DMS53 (cell line): Measurements from ENCODE around the gene LRRN4.
A peak's percentile ranks its signal among the peaks of the same experiment; 100 is the strongest.
"Not testable (repeated sequence)": the region's sequence is repeated elsewhere in the genome, so short reads cannot be mapped to it uniquely, and the experiment has no call there.

Experiments used
- DNase-seq: peaks from one replicate; lab custom pipeline; 2025; lab: John Stamatoyannopoulos, UW

LRRN4 gene

GRCh38 chr20:6058684-6059295 lies 4.9 kb upstream of the LRRN4 start:
- peak; percentile 92 for DNase-seq

DNA sequence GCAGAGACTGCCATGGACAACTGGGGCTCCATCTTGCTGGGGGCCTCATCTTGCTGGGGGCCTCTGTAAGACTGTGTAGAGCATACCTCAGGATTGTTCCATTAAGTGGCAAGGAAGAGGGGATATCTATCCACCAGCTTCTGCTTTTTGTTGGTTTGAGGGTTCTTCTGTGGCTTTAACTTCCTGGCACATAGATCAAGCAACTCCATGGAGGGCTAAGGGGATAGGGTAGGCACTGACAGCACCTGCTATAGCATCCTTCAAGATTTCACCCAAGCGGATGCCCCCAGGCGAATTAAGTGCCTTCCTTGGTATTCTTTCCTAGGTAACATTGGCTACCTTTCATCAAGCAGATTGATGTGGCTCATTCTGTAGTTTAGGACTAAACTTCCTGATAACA lies 3.8 kb upstream of the LRRN4 start:
- DNase-seq: peak; percentile 39

DNA sequence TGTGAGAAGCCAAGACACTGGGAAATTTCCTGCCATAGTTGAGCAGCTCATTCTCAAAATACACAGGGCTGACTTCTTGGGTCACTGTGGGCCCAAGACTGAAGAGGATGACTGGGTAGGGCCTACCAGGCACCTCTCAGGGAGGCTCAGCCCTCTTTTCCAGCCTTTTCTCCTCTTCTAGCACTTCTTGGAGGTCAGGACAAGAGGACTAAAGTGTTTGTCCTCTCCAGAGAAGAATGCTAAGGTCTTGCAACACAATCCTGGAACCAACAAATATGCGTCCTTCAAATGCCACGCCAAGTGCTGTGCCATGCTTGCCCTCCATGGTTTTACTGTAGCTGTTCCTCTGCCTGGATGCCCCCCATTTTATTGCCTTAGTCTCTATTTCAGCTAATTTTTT lies 3.3 kb upstream of the LRRN4 start:
- DNase-seq: no peak

GRCh38 chr20:6055981-6056569 lies 2.2 kb upstream of the LRRN4 start:
- no peak for DNase-seq

GRCh38 chr20:6055161-6055783 lies 1.4 kb upstream of the LRRN4 start:
- DNase-seq: peak; percentile 26

GRCh38 chr20:6054689-6055051 lies 810 bp upstream of the LRRN4 start:
- not testable (repeated sequence) for DNase-seq

- DNase-seq: peak; percentile 72
Observed at GRCh38 chr20:6053064-6053775, 640 bp downstream of the LRRN4 start.

- DNase-seq: peak; percentile 49
Observed at GRCh38 chr20:6051505-6051904, 2.4 kb downstream of the LRRN4 start.

GRCh38 chr20:6048391-6048790 lies 5.5 kb downstream of the LRRN4 start:
- DNase-seq: no peak

GRCh38 chr20:6046432-6046831 lies 7.4 kb downstream of the LRRN4 start:
- no peak for DNase-seq

DNA sequence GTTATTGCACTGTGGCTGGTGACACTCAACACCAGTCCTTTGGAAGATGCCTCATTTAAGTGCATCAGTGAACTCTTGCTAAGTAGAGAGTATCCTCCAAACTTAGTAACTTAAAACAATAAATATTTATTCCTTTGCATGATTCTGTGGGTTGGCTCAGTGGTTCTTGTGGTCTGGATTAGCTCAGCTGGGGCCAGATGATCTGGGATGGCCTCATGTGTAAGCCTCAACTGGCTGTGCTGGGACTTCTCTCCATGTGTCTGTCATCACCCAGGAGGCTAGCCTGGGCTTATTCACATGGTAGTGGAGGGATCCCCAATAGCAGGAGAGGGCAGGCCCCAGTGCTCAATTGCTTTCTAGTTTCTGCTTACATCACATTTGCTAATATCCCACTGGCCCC lies 8.3 kb downstream of the LRRN4 start:
- no peak for DNase-seq

DNA sequence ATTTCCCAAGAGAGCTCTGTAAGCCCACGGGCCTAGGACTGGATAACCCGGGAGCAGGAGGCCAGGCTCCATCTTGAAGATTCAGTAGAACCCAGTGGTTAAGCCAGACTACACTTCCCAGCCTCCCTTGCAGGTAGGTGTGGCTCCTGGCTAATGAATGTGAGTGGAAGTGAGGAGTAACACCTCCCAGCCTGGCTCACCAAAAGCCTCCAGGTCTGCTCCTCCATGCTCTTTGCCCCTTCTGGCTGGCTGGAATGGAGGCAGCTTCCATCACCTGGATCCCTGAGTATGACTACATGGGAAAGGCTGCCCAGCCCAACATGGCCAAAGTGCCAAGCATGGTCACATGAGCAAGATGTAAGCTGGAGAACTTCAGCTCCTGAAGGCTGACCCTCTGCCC lies 9.7 kb downstream of the LRRN4 start:
- DNase-seq: peak; percentile 39

GRCh38 chr20:6041808-6042265 lies 12.0 kb downstream of the LRRN4 start:
- no peak for DNase-seq

- no peak for DNase-seq
Observed at GRCh38 chr20:6040958-6041807, 12.7 kb downstream of the LRRN4 start.

- DNase-seq: no peak
Observed at GRCh38 chr20:6040540-6040939, 13.3 kb downstream of the LRRN4 start.

DNA sequence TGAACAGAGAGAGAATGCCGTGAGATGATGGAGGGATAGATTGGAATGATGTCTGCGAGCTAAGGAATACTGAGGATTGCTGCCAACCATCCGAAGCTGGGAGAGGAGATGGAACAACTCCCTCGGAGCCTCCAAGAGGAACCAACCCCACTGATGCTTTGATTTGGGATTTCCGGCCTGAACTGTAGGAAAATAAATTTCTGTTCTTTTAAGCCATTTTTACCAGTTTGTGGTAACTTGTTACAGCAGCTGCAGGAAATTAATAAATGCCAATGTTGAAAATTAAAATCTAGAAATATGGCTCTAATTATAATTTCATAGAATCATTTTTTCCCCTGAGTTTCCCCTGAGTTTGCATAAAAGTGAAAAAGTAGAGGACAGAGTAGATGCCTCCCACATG lies 14.1 kb downstream of the LRRN4 start:
- no peak for DNase-seq

DNA sequence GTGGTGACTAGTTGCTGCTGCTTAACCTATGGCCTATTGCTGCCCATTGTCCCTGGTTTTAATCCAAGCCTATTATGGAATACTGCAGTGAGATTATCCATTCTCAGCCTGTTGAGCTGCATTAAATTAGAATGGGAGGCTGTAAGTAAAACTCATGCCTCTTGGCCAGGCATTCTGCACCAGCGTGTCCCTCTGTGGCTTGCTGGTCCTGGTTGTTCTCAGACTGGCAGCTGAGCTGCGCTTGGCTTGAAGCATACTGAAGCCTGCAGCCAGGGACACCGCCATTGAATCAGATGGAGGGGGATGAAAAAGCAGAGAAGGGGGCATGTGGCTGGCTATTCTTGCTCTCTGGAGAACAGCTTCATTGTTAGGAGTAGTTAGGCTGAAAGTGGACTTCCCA lies 15.6 kb downstream of the LRRN4 start:
- no peak for DNase-seq

DNA sequence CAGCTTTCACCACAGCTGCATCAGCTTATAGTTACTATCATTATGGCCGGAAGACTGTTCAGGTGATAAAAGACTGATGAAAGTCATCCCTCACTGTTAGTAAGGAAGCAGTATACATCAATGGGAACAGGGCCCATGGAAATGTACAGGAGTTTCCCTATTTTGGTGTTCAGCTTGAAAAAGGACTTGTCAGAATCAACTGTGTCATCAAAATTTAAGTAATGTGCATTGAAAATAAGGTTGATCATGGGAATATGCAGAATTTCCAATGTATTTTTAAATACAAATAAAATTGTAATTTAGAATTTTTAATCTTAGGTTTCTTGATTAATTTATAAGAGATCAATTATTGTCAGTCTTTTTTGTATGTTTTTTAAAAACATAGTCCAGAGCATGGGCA lies 16.8 kb downstream of the LRRN4 start:
- no peak for DNase-seq

GRCh38 chr20:6036213-6036612 lies 17.6 kb downstream of the LRRN4 start:
- no peak for DNase-seq

DNA sequence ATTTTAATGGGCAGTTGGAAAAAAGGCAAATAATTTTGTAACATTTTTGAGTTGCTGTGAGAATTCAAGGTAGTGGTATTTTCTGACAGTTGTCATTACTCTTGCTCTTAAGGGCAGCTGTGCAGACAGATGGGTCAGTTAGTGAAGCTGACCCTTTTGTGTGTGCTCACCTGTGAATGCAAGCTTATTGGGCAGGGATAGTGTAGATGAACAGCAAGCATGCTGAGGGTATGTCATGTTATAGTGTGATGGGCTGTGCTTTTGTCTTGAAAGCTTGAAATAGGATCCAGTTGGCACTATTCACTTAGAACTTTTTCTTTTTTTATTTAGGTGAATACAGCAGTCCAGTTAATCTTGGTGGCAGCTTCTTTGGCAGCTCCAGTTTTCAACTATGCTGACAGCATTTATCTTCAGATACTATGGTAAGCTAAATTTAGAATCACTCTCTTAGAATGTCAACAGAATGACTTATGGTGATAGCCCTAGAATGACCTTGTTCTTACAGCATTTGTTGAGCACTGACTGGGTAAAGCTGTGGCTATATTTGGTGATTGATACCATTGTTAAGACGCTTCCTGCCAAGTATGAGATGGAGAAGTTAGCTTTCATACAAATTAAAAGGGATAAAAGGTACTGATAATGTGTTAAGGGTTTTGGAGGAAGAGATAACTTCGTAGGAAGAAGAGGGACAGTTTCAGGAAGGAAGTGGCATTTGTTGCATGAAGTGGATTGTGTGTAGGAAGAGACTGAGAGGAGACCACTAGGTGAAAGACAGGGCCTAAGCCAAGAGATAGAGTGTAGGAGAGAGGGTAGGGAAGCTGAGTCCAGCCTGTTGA lies 19.5 kb downstream of the LRRN4 start:
- no peak for DNase-seq

- DNase-seq: not testable (repeated sequence)
Observed at GRCh38 chr20:6032907-6033306, 21.0 kb downstream of the LRRN4 start.
